Activated CD8-positive, alpha-beta T cell treated with anti-CD3 and anti-CD28 coated beads for 36 hours (primary cell): ENCODE data around the gene CHAC1. TPM values are rescaled to one million over a fixed set of nuclear protein-coding genes. Genes with fewer than 3 reads are reported as not detected.
"Not testable (repeated sequence)": the region's sequence is repeated elsewhere in the genome, so short reads cannot be mapped to it uniquely, and the experiment has no call there.

ENCODE experiments used
- ATAC-seq: fragments of 200-7000 bp; cut with Tn5 transposase; one replicate; pipeline ENCODE4 v1.10.0; 2021; ENCODE audit warnings: mild to moderate bottlenecking, moderate library complexity
- CTCF ChIA-PET: fragments of 350-600 bp; sonication (Branson Sonifier 250); formaldehyde crosslinking; loops from one replicate; lab custom pipeline; 2021; ENCODE audit warnings: antibody characterized with exemption; lab: Charles Lee
- POLR2A ChIA-PET: fragments of 350-600 bp; sonication (Branson Sonifier 250); formaldehyde crosslinking; loops from one replicate; lab custom pipeline; 2021; ENCODE audit warnings: antibody characterized with exemption; lab: Charles Lee
- DNase-seq: peaks from one replicate; pipeline ENCODE4 v3.0.0-alpha.2; 2020
- H3K27ac Mint-ChIP-seq: one replicate; pipeline ENCODE4 v1.8.0; 2021; ENCODE audit warnings: mild to moderate bottlenecking, mixed read lengths
- H3K27me3 Mint-ChIP-seq: one replicate; pipeline ENCODE4 v1.8.0; 2021; ENCODE audit warnings: mixed read lengths
- H3K36me3 Mint-ChIP-seq: one replicate; pipeline ENCODE4 v1.8.0; 2021; ENCODE audit warnings: low read depth, mixed read lengths
- H3K4me1 Mint-ChIP-seq: one replicate; pipeline ENCODE4 v1.8.0; 2021; ENCODE audit warnings: low read depth, mixed read lengths
- H3K4me3 Mint-ChIP-seq: one replicate; pipeline ENCODE4 v1.8.0; 2021; ENCODE audit warnings: mild to moderate bottlenecking, moderate library complexity, mixed read lengths
- H3K9me3 Mint-ChIP-seq: one replicate; pipeline ENCODE4 v1.8.0; 2021; ENCODE audit warnings: mixed read lengths
- CTCF ChIP-seq: fragments of 200-600 bp; IDR thresholded peaks from one replicate; pipeline ENCODE4 v1.8.0; 2022; ENCODE audit warnings: antibody characterized with exemption, mild to moderate bottlenecking
- intact Hi-C: fragments of 100-400 bp; cut with micrococcal nuclease; formaldehyde crosslinking; loops from one replicate; pipeline ENCODE4 v1.10.0; 2022
- total RNA-seq, 2 experiments: library from RNA; stranded (reverse); gene quantifications; one replicate each; pipeline ENCODE4 v1.2.3, GENCODE V29; 2021

The CHAC1 gene
- total RNA-seq, 2 experiments from 2014 or later, result 21.9 to 22.6 TPM

- ATAC-seq (no peak), DNase-seq (no peak)
- Mint-ChIP-seq H3K27ac (no peak overlapping the region), H3K4me3 (no peak overlapping the region), H3K9me3 (no peaks in the 10 kb centered on the region), H3K36me3 (peaks cover 14% of the 10 kb centered on the region), H3K27me3 (no peaks in the 10 kb centered on the region), H3K4me1 (peaks cover 10% of the 10 kb centered on the region)
- CTCF ChIA-PET, result interaction anchor here (0.7 to 3.2 kb wide), 3 partner anchors 37 to 57 kb away, joined by 3 to 8 read pairs (median 3); no protein-coding TSS in a partner anchor
- no peak for TF ChIP-seq CTCF
- POLR2A ChIA-PET, result interaction anchor here (0.7 kb wide), 1 partner anchor 86 kb away, joined by 3 read pairs; no protein-coding TSS in a partner anchor
- intact Hi-C loops, result no loop called here
Observed at GRCh38 chr15:40960151-40960885, 7.0 kb downstream of the CHAC1 start.

DNA sequence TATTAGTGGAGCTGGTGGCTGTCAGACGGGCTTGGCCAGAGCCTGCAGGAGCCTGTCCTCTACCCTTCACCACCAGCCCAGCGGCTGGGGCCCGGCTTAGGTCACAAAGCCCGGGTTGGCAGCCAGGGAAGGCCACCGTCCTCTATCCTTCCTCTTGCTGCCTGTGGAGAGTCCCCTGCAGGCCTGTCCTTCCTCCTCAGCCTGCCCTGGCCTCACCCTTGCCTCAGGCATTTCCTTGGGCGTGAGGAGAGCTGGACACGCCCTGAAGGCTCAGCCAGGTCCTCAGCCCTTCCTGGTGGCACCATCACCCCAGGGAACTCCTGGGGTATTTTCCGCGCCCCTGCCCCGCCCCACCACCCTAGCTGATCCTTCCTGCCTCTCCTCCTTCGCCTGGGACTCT is 7.7 kb downstream of the CHAC1 start:
- DNase-seq (no peak), ATAC-seq (no peak)
- intact Hi-C loops, result no loop called here
- POLR2A ChIA-PET, result interaction anchor here (0.7 kb wide), 1 partner anchor 86 kb away, joined by 3 read pairs; no protein-coding TSS in a partner anchor
- Mint-ChIP-seq H3K27me3 (no peaks in the 10 kb centered on the region), H3K9me3 (no peaks in the 10 kb centered on the region), H3K27ac (no peak overlapping the region), H3K4me3 (no peak overlapping the region), H3K36me3 (peaks cover 9% of the 10 kb centered on the region), H3K4me1 (peaks cover 6% of the 10 kb centered on the region)
- TF ChIP-seq CTCF, result no peak
- CTCF ChIA-PET, result interaction anchor here (1.0 to 3.2 kb wide), 2 partner anchors 55 to 57 kb away, joined by 3 to 8 read pairs; no protein-coding TSS in a partner anchor

DNA sequence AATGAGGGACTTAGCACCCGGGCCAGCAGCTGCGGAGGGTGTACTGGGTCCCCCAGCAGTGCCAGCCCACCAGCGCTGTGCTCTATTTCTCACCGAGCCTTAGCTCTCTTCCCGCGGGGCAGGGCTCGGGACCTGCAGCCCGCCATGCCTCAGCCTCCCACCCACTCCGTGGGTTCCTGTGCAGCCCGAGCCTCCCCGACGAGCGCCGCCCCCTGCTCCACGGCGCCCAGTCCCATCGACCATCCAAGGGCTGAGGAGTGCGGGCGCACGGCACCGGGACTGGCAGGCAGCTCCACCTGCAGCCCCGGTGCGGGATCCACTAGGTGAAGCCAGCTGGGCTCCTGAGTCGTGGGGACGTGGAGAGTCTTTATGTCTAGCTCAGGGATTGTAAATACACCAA is 8.5 kb downstream of the CHAC1 start:
- POLR2A ChIA-PET, intact Hi-C loops, DNase-seq, ATAC-seq, H3K27me3 Mint-ChIP-seq, H3K9me3 Mint-ChIP-seq, H3K4me1 Mint-ChIP-seq, H3K4me3 Mint-ChIP-seq, H3K36me3 Mint-ChIP-seq, H3K27ac Mint-ChIP-seq: not testable (repeated sequence)
- CTCF ChIA-PET, result interaction anchor here (1.4 to 4.4 kb wide), 3 partner anchors 9 to 20 kb away, joined by 3 to 26 read pairs (median 4); partner anchors contain the start of gene CHAC1

- ATAC-seq, POLR2A ChIA-PET, H3K27ac Mint-ChIP-seq, H3K4me3 Mint-ChIP-seq, intact Hi-C loops, H3K27me3 Mint-ChIP-seq, H3K4me1 Mint-ChIP-seq, H3K9me3 Mint-ChIP-seq, H3K36me3 Mint-ChIP-seq, DNase-seq: not testable (repeated sequence)
- CTCF ChIA-PET, result interaction anchor here (1.4 to 4.4 kb wide), 3 partner anchors 9 to 20 kb away, joined by 3 to 26 read pairs (median 4); partner anchors contain the start of gene CHAC1
Observed at GRCh38 chr15:40962317-40962716, 9.0 kb downstream of the CHAC1 start.

- H3K9me3 Mint-ChIP-seq, result no peaks in the 10 kb centered on the region
Observed at GRCh38 chr15:40963201-40963600, 9.9 kb downstream of the CHAC1 start.

More at GRCh38 chr15:40963201-40963600, 9.9 kb downstream of the CHAC1 start:
- no peak overlapping the region for H3K4me3 Mint-ChIP-seq
- no peaks in the 10 kb centered on the region for H3K27me3 Mint-ChIP-seq
- TF ChIP-seq CTCF, result no peak
- no peaks in the 10 kb centered on the region for H3K4me1 Mint-ChIP-seq
- H3K36me3 Mint-ChIP-seq, result no peaks in the 10 kb centered on the region
- intact Hi-C loops, result no loop called here
- H3K27ac Mint-ChIP-seq, result no peak overlapping the region
- DNase-seq (no peak), ATAC-seq (no peak)
- ChIA-PET POLR2A (no interaction called here), CTCF (interaction anchor here (1.4 to 4.4 kb wide), 3 partner anchors 12 to 21 kb away, joined by 4 to 26 read pairs (median 6); no protein-coding TSS in a partner anchor)
